G401 (cell line): Measurements from ENCODE around the gene HMGB4. TPM values are rescaled to one million over a fixed set of nuclear protein-coding genes. Genes with fewer than 3 reads are reported as not detected.

Experiments used
- DNase-seq: peaks from one replicate; pipeline ENCODE4 v3.0.0-alpha.2; 2015; ENCODE audit warnings: low spot score
- in situ Hi-C: cut with HindIII; loops from 2 replicates; pipeline ENCODE4 v1.10.0; 2016; ENCODE audit warnings: low sequenced_read_pairs, mixed read lengths
- total RNA-seq: library from RNA; depleted of rRNA; stranded (reverse); fragments of >200 nt; shearing (Covaris generic); gene quantifications from 2 replicates; pipeline ENCODE4 v1.2.3, GENCODE V29; 2014

The HMGB4 gene
- total RNA-seq, 1 experiment from 2014 or later, result not detected

DNA sequence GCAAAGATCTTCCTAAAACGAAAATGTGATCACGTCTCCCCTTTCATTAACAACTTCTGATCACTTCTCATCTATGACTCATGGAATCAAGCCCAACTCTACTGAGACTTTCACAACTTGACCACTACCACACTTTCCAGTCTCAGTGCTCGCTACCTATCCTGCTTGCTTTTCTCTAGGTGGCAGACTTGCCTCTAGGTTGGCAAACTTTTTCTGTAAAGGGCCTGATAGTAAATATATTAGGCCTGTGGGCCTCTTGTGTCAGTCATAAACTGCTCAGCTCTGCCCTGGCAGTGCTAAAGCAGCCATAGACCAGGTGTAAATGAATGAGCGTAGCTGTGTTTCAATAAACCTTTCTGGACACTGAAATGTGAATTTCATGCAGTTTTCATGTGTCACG, 21.5 kb upstream of the HMGB4 start:
- no peak for DNase-seq
- in situ Hi-C loops, result no loop called here

DNA sequence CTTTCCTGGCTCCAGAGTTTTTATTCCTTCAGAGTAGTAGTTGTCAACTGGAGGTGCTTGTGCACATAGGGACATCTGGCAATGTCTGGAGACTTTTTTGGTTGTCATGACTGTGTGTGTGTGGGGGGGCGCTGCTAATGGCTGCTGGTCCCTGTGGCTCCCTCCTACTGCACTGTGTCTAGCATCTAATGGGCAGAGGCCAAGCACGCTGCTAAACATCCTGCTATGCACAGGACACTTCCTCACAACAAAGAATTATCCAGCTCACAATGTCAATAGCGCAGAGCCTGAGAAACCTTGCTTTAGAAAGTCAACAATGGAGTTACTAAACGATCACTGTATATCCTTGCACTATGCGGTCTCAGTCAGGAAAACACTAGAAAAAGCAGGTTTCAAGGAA, 19.7 kb upstream of the HMGB4 start:
- no peak for DNase-seq
- in situ Hi-C loops, result no loop called here

DNA sequence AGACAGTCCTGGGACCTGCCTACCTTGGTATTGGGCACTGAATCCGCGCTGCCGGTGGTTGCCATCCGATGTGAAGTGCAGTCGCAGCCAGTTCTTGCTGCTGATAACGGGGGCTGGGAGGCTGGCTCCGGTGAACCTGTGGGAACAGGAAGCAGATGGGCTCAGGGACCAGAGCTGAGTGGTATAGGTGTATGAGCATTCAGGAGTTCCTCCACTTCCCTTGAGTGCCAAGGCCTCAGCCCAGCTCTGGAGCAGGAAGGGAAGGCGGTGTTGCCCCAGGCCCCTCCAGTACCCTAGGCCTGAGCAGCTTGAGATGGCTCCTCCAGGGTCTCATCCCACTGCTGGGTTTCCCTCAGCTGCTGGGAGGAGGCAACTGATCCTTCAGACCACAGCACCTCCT, 17.0 kb upstream of the HMGB4 start:
- in situ Hi-C loops, result no loop called here
- DNase-seq, result no peak

DNA sequence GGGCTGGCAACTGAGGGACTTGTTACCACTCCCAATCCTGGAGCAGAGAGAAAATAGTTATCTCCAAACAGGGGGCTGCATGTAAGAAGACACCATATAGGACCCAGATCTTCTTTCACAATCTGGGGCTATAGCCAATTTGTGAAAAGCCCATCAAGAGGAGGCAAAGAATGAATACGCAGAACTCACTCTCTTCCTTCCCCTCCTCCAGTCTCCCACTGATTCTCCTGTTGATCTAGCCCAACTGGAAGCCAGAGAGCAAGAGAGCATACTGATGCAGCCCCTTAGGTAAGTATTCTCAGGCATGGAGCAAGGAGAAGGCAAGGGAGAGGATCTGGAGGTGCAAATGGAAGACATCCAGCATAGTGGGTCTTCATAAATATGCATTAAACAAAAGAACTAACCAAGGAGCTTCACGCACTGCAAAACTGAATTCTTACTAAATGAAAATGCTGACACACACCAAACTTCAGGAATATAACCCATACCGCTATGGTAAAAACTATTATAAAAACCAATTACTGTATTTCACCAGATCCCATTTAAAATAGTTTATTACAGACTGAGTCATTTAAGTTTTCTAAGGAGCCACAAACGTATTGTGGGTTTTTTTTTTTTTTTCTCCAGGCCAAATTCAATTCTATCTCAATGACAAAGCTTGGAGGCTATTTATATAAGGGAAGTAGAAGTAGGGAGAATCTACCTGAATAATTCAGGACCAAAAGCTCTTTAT, 15.5 kb upstream of the HMGB4 start:
- DNase-seq, result no peak

DNA sequence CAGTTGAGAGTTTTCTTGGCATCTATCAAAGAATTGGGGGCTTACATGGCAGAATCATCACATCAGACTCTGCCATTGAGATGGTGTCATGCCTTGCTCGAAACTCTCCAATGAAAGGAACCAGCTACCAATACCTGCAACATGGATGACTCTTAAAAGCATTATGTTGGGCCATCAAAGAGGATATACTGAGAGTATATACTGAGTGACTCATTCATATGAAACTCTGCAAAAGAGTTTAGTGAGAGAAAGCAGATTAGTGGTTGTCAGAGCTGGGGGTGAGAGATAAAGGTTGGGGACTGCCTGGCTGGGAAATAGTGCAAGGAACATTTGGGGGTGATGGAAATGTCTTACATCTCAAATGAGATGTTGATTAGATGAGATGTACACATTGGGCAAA, 14.7 kb upstream of the HMGB4 start:
- in situ Hi-C loops, result no loop called here
- DNase-seq, result no peak

More for the DNA sequence above, 15.5 kb upstream of the HMGB4 start:
- in situ Hi-C loops, result no loop called here

DNA sequence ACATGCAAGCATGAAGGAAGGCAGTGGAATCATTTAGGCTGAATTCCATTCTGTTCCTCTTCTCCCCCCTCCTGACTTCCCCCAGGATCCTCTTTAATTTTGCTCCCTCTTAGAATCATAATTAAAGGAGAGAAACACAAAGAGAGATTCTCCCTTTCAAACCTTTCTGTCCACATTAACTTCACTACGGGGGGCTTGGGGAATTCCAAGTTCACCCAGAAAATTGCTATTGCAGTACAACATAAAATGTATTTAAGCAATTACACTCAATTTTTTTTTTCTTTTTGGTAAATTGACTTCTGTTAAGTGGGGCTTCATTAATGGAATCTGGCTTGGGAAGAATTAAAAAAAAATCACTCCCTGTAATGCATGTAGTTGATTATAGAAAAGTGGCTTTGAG, 13.4 kb upstream of the HMGB4 start:
- in situ Hi-C loops, result no loop called here
- DNase-seq, result no peak

DNA sequence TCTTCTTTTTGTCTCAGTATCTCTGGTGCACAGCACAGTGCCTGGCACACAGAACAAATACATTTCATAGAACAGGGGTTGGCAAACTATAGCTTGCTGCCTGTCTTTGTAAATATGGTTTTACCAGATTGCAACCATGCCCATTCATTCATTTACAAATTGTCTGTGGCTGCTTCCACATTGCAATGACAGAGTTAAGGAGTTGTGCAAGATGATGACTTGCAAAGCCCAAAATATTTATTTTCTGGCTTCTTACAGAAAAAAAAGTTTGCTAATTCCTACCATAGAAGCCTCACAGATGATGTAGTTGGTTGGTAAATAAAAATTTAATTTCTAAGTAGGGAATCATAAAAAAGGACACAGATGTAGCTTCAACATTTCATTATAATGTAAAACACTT, 11.2 kb upstream of the HMGB4 start:
- no peak for DNase-seq
- in situ Hi-C loops, result no loop called here

DNA sequence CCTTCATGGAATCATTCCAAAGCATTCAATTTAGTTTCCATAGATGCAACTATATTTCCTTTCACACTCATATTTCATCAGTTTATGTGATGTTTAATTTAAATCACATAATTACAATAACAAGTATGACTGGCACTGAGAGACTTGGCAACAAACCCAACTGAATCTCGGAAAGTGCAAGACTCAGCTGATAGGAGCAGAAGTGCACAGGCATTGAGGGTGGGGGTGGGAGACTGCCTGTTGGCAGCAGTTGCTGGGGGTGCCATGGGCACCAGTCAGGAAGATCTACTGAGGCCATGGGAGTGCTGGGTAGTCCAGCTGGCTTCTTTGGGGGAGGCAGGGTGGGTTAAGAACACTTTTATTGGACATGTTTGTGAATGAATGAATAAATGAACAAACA, 10.4 kb upstream of the HMGB4 start:
- in situ Hi-C loops, result no loop called here
- no peak for DNase-seq

DNA sequence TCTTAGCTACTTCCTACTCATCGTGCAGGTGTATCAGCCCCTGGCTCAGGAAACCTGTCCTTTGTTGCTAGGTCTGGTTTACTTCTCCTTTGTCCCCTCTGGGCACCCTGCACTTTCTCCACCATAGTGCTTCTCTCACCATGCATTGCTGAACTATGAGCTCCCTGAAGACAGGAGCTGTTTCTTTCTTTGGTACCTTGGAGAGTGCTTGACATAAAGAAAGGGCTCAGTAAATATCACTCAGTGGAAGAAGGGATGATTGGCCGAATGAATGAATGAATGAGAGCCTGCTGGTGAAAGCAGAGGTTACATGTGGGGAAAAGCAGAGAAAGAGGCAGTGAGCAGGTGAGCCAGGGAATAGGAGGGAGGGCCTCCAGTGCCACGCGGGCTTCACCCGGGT, 9.8 kb upstream of the HMGB4 start:
- DNase-seq, result no peak
- in situ Hi-C loops, result no loop called here

DNA sequence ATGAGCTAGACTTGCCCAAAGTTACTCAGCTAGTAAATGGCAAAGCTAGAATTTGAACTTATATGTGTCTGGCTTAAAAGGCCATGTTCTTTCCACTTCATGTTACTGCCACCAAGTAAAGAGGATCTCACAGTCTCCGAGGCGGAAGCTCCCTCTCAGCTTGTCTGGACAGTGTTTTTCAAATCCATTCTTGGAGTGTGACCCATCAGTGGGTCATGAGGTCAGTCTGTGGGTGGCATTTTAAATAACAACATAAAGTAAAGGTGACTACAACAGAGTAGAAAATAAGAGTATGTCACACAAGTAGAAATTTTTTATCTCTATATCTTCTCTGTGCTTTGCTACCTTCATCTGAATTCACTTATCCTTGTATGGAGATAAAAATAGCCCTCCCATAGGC, 3.2 kb upstream of the HMGB4 start:
- no peak for DNase-seq
- in situ Hi-C loops, result no loop called here

DNA sequence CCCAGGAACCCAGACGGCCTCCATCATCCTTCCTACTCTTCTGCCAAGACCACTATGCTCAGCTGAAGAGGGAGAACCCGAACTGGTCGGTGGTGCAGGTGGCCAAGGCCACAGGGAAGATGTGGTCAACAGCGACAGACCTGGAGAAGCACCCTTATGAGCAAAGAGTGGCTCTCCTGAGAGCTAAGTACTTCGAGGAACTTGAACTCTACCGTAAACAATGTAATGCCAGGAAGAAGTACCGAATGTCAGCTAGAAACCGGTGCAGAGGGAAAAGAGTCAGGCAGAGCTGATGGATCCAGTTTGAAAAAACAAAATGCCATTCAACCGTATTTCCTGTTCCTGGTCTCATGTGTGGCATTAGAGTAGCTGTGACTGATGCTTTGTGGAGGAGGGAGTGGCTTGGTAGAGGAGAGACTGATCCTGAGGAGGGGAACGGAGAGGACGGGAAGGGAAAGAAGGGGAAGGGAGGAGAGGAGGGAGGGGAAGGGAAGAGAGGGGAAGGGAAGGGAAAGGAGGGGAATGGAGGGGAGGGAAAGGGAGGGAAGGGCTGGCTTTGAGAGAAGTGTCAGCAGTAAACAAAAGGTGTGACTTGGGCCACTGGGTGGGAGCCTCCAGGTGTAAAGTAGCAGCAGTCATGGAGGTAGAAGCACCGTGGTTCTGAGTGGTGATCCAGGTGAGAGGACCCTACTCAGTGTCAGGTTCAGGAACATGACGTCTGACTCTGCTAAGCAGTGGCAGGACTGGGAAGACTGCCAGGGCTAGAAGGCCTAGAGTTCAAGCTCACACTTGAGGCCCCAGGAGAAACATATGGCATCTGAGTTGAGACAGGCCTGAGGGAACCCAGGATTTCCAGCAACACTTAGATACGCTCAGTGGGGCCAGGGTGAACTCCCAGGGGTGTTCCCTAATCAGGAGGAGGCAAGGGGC, 846 bp downstream of the HMGB4 start:
- no peak for DNase-seq
- in situ Hi-C loops, result no loop called here

DNA sequence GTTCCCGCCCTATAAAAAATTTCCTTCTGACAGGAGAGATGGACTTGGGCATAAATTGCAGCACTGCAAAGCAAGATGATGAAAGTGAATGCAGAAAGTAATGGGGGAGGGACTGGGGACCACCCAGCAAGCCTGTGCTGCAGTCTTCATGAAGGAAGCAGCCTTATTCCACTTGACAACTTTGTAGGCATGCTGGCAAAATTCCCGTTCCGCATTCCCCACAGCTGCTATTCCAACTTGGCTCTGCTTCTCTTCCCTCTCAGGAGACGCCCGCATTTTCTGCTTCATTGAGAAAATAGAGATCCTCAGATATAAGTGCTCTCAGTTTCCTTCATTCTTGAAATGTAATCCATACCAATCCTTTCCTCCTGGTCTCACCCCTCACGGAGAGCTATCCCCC, 2.4 kb downstream of the HMGB4 start:
- in situ Hi-C loops, result no loop called here
- no peak for DNase-seq

DNA sequence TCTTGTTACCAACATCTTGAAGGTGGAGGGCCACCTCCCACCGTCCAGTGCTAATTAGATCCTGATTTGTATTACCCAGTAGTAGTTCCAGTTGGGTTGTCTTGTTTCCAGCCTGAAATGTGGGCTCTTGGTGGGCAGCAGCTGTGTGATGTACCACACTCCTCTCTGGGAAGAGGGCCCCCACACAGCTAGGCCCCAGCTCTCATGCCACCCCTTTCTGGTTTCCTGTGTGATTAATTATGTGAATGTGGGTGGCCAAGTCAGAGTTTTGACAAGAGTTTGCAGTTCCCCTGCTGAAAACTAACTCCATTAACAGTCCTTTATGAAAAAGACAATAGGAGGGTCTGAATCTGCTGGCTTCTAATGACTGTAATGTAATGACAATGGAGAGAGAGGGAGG, 3.8 kb downstream of the HMGB4 start:
- DNase-seq, result no peak
- in situ Hi-C loops, result no loop called here

DNA sequence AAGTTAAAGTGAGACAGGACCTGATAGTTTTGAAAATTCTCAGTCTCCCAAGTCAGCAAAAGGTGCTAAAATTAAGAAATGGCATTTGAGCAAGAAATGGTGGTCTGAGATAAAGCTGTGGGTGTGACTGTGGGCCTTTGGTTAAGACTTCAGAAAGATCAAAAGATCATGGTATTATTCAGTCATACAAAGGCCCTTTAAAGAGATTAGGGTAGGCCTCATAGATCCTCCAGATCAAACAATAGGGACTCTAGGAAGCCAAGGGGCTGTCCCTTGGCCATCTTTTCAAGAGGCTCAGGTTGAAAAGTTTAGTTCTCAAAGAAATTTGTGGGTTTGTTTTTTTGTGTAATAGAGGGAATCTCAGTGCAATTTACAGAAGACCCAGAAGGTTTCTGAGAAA, 8.4 kb downstream of the HMGB4 start:
- in situ Hi-C loops, result no loop called here
- no peak for DNase-seq

DNA sequence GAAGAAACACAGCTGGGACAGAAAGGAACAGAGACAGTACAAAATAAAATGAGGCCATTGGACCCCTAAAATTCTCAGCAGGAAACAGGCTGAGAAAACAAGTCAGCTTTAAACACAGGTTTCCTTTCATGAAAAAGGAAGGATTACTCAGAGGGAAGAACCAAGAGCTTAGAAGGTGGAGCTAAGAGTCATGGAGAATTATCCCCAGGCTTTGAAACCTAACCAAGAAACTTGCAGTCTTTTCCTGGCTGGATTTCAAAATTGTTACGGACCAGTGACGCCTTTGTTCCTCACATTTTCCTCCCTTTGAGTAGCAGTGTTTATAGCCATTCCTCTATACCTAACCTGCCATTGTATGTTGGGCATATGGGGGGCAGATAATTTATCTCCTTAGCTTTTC, 8.8 kb downstream of the HMGB4 start:
- DNase-seq, result no peak
- in situ Hi-C loops, result no loop called here

DNA sequence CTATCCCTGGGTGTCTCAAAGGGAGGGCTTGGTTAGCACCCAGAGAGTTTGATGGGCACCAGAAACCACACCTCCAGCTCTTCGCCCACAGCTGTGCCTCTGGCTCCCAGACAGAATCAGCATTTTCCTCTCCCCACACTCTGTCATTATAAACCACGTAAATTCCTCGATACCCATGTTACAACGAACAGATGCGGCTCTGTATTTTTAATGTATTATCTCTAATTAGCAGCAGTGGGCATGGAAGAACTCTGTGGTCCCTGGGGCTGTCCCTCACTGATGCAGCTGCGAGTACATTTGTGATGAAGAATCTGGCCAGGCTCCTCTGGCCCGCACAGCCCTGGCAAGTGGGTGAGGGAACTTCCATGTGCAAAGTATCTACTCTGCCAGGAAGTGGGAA, 10.8 kb downstream of the HMGB4 start:
- in situ Hi-C loops, result no loop called here
- DNase-seq, result no peak

DNA sequence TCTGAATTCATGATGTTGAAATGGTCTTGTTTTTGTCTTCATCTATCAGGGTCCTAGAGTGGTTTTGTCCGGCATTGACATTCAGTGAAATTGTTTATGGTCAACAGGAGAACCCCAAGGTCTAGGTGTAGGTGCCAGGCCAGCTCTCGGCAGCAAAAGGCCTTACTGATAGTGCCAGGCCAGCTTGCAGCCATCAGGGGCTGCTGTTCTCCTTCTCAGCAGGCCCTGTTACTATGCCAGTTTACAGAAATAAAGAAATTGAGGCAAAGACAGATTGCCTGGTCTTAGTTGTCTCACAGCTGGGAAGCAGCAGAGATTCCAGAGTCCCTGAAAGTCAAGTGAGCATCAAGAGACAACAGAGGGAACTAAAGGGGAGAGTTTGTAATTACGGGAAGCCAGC, 12.0 kb downstream of the HMGB4 start:
- no peak for DNase-seq
- in situ Hi-C loops, result no loop called here

DNA sequence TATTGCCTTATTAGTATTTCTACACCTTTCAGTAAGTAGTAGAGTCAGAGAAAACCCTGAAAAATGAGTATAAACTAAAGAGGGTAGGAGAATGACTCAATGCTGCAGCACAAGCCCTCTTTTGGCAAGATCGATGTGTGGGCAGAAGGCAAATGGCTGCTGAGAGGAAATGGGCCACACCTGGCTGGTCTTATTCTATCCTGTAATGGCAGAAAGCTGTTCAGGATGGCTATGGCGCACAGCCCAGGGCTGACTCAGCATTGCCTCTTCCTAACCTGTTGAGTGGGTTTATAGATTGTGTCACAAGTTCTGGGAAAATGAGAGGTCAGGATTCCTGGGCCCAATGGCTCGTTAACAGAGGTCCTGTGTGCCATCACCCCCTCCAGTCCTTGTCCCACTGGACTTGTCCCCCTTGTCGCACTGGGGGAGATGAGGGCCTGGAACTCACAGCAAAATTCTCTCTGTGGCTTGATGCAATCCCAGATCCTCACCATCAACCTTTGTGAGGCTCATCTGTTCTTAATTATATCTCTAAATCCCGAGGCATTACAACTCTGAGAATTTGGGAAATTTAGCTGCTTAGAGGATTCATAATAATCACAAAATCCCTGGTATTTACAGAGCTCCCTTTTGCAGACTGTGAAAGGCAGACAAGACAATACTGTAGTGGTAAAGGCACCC, 13.2 kb downstream of the HMGB4 start:
- DNase-seq, result peak; percentile 29
- in situ Hi-C loops, result no loop called here

DNA sequence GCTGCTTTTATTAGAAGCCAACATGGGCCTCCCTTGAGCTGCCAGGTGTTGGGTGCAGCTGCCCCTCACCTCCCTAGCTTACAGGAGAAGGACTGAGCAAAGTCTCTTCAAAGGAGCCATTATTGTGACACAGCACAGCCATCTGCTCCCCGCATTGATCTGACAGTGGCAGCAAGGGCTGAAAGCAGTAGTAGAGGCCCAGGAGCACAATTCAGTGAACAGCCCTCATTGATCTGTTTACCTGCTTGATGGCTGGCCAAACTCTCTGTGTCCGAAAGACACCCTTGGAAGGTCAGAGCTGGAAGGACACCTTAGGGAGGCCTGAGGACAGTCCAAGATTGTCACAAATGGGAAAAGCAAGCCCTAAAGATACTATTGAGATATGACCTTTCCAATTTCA, 14.5 kb downstream of the HMGB4 start:
- DNase-seq, result no peak
- in situ Hi-C loops, result no loop called here

DNA sequence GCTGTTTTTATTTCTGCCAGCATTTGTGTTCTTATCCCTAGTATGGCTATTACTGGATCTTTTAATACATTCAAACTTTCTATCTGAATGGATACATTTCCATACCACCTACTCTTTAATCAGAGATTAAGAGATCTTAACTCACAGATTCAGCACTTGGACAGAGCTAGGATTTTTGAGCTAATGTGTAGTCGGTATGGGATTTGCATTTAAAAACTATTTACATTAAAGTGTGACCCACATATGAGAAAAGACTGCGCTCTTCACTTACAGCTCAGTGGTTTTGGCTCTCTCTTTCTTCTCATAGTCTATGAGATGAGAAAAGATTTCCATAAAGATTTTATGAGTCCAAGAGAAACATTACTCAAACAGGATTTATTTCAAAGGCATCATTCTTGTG, 16.4 kb downstream of the HMGB4 start:
- in situ Hi-C loops, result no loop called here
- DNase-seq, result no peak
